Mucosa of stomach (tissue), 1 donor: ENCODE results near the gene MMP19.
A peak's percentile ranks its signal among the peaks of the same experiment; 100 is the strongest.
"Not testable (repeated sequence)": the region's sequence is repeated elsewhere in the genome, so short reads cannot be mapped to it uniquely, and the experiment has no call there.

Source experiments
- H3K27me3 ChIP-seq: one replicate; pipeline ENCODE4 v1.7.0; 2013; ENCODE audit warnings: mild to moderate bottlenecking, low read length; ENCODE audit not compliant: control insufficient read depth, insufficient read depth
- H3K36me3 ChIP-seq: one replicate; pipeline ENCODE4 v1.7.0; 2013; ENCODE audit warnings: low read length; ENCODE audit not compliant: control insufficient read depth, insufficient read depth
- H3K4me1 ChIP-seq: one replicate; pipeline ENCODE4 v1.7.0; 2013; ENCODE audit warnings: mild to moderate bottlenecking, low read length; ENCODE audit not compliant: control insufficient read depth, insufficient read depth
- H3K4me3 ChIP-seq: one replicate; pipeline ENCODE4 v1.7.0; 2013; ENCODE audit warnings: low read length
- H3K9ac ChIP-seq: one replicate; pipeline ENCODE4 v1.7.0; 2013; ENCODE audit warnings: mild to moderate bottlenecking, low read length, moderate library complexity
- H3K9me3 ChIP-seq: one replicate; pipeline ENCODE4 v1.7.0; 2013; ENCODE audit warnings: mild to moderate bottlenecking, low read length, moderate library complexity; ENCODE audit not compliant: control insufficient read depth
- donor health status: Pancreatic carcinoma.

MMP19 gene, protein sequence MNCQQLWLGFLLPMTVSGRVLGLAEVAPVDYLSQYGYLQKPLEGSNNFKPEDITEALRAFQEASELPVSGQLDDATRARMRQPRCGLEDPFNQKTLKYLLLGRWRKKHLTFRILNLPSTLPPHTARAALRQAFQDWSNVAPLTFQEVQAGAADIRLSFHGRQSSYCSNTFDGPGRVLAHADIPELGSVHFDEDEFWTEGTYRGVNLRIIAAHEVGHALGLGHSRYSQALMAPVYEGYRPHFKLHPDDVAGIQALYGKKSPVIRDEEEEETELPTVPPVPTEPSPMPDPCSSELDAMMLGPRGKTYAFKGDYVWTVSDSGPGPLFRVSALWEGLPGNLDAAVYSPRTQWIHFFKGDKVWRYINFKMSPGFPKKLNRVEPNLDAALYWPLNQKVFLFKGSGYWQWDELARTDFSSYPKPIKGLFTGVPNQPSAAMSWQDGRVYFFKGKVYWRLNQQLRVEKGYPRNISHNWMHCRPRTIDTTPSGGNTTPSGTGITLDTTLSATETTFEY

DNA sequence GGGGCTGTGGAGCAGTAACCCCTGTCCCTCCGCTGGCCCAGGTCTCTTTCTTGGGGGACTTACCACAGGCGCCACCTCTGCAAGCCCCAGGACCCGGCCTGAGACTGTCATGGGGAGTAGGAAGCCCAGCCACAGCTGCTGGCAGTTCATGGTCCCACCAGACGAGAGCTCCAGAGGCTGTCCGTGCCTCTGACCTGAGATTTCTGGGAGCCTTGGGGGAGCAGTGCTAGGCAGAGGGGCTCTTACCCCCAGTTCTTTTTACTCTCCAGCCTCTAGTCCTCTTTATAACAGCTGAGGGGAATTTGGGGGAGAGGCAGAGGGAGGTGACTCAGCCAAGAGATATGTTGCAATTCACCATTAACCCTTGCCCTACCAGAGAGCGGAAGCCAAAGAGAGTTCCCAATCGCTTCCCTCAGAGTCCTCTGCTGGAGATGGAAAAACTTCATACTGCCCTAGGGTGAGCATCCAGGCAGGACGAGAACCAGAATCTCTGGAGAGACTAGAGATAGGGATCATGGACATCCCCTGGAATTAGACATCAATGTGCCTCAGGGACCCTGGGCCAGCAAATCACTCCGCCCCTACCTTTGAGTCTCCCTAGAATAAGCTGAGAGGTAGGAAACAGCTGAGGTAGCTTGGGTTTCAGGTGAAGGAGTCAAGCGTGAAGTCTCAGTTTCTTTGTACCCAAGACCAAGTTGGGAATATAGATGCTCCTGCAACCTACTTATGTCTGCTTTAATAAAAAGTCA lies at the start of gene MMP19:
TSS of gene MMP19 (minus strand) at position 256 of the 749 bp plus-strand sequence. CDS start at position 150, 106 bp downstream.
- H3K4me1 ChIP-seq = no peaks in the 10 kb centered on the region
- H3K9ac ChIP-seq = peak within 1 kb of the TSS; percentile 64
- H3K27me3 ChIP-seq = no peaks in the 10 kb centered on the region
- no peaks in the 10 kb centered on the region for H3K36me3 ChIP-seq
- no peaks in the 10 kb centered on the region for H3K9me3 ChIP-seq
- H3K4me3 ChIP-seq = peak within 1 kb of the TSS; percentile 15

DNA sequence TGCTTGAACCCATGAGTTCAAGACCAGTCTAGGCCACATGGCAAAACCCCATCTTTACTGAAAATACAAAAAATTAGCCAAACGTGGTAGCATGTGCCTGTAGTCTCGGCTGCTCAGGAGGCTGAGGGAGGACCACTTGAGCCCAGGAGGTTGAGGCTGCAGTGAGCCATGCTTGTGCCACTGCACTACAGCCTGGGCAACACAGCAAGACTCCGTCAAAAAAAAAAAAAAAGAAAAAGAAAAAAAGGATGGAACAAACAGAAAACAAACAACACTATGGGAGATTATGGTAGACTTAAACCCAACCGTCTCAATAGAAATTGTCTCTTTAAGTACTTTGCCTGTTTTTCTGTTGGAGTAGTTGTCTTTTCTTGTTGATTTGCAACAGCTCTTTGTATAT lies 48.6 kb upstream of the MMP19 start:
- Histone ChIP-seq H3K4me1 (no peaks in the 10 kb centered on the region), H3K9me3 (no peaks in the 10 kb centered on the region), H3K36me3 (no peaks in the 10 kb centered on the region), H3K27me3 (no peaks in the 10 kb centered on the region), H3K9ac (no peak overlapping the region), H3K4me3 (no peak overlapping the region)

DNA sequence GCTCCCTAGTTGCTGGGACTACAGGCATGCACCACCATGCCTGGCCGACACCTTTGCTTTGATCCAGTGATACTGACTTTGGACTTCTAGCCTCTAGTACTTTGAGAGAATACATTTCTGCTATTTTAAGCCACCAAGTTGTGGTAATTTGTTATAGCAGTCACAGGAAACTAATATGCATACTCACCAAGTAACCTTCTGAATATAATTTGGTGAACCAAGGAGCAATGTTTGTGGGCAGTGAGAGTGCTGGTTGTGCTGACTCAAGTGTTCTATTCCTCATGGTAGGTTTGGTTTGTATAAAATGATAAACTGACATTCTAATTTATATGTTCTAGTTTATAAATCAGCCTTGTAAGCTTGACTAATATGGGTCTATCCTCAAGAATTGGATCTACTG lies 42.4 kb upstream of the MMP19 start:
- Histone ChIP-seq H3K36me3 (no peaks in the 10 kb centered on the region), H3K4me1 (no peaks in the 10 kb centered on the region)

GRCh38 chr12:55877824-55878223 lies 35.1 kb upstream of the MMP19 start:
- H3K36me3 ChIP-seq = no peaks in the 10 kb centered on the region
- no peak overlapping the region for H3K4me3 ChIP-seq
- H3K9ac ChIP-seq = no peak overlapping the region
- H3K4me1 ChIP-seq = no peaks in the 10 kb centered on the region
- no peaks in the 10 kb centered on the region for H3K9me3 ChIP-seq
- H3K27me3 ChIP-seq = no peaks in the 10 kb centered on the region

More for the DNA sequence above, 42.4 kb upstream of the MMP19 start:
- H3K27me3 ChIP-seq = no peaks in the 10 kb centered on the region
- no peak overlapping the region for H3K9ac ChIP-seq
- H3K9me3 ChIP-seq = no peaks in the 10 kb centered on the region
- H3K4me3 ChIP-seq = no peak overlapping the region

GRCh38 chr12:55875704-55876467 lies 33.1 kb upstream of the MMP19 start:
- H3K4me3 ChIP-seq = no peak overlapping the region
- no peaks in the 10 kb centered on the region for H3K36me3 ChIP-seq
- H3K27me3 ChIP-seq = no peaks in the 10 kb centered on the region
- H3K9ac ChIP-seq = no peak overlapping the region
- no peaks in the 10 kb centered on the region for H3K9me3 ChIP-seq
- no peaks in the 10 kb centered on the region for H3K4me1 ChIP-seq

- H3K9me3 ChIP-seq = no peaks in the 10 kb centered on the region
- H3K4me3 ChIP-seq = no peak overlapping the region
- H3K36me3 ChIP-seq = no peaks in the 10 kb centered on the region
- H3K9ac ChIP-seq = no peak overlapping the region
- H3K4me1 ChIP-seq = no peaks in the 10 kb centered on the region
- H3K27me3 ChIP-seq = no peaks in the 10 kb centered on the region
Measured at GRCh38 chr12:55874443-55874842, 31.7 kb upstream of the MMP19 start.

GRCh38 chr12:55866454-55867004 lies 23.8 kb upstream of the MMP19 start:
- not testable (repeated sequence) for H3K9ac ChIP-seq, H3K36me3 ChIP-seq, H3K9me3 ChIP-seq, H3K4me1 ChIP-seq, H3K27me3 ChIP-seq, H3K4me3 ChIP-seq

DNA sequence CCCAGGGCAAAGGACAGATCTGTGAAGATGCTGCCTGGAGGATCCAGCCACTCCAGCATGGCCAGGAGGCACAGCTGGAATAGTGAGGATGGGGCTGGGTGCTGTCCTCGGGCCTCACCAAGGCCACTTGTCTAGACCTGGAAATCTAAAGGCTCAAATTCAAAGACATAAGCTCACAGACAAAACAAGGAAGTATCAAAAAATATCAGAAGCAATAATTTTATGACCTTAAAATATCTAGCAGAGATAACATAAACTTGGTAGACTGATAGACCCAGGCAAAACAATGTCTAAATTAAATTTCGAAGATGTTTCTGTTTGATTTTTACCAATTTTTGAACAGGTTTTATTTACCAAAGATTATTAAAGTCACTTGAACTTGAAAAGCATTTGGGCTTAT lies 22.6 kb upstream of the MMP19 start:
- Histone ChIP-seq H3K4me3 (no peak overlapping the region), H3K36me3 (no peaks in the 10 kb centered on the region), H3K9me3 (no peaks in the 10 kb centered on the region), H3K27me3 (no peaks in the 10 kb centered on the region), H3K4me1 (no peaks in the 10 kb centered on the region), H3K9ac (no peak overlapping the region)

- H3K9me3 ChIP-seq, H3K36me3 ChIP-seq, H3K4me3 ChIP-seq, H3K9ac ChIP-seq, H3K27me3 ChIP-seq, H3K4me1 ChIP-seq: not testable (repeated sequence)
Measured at GRCh38 chr12:55862931-55863330, 20.2 kb upstream of the MMP19 start.

DNA sequence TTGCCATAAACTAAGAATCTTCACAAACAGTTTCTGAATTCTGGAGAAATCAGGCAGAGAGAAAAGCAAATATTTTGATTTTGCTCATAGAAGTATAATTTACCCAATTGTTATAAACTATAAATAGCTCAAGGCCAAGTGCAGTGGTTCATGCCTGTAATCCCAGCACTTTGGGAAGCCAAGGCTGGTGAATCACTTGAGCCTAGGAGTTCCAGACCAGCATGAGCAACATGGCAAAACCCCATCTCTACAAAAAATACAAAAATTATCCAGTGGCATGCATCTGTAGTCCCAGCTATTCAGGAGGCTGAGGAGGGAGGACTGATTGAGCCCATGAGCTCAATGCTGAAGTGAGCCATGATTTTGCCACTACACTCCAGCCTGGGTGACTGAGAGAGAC lies 19.6 kb upstream of the MMP19 start:
- Histone ChIP-seq H3K4me1 (no peaks in the 10 kb centered on the region), H3K9ac (no peak overlapping the region), H3K4me3 (no peak overlapping the region), H3K36me3 (no peaks in the 10 kb centered on the region), H3K9me3 (no peaks in the 10 kb centered on the region), H3K27me3 (no peaks in the 10 kb centered on the region)

DNA sequence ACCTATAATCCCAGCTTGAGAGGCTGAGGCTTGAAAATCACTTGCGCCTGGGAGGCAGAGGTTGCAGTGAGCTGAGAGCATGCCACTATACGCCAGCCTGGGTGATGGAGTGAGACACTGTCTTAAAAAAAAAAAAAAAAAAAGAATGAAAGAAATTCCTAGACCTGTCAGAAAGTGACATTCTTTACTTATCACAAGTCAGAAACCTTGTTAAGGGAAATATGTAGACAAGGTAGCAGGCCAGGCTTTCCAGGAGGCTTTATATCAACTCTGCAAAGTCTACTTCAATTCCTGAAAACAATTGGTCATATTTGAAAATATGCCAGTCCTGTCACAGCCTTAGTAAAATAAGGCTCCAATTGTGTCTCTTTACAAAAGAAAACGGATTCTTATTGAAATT lies 19.1 kb upstream of the MMP19 start:
- no peak overlapping the region for H3K9ac ChIP-seq
- H3K4me3 ChIP-seq = no peak overlapping the region
- H3K36me3 ChIP-seq = no peaks in the 10 kb centered on the region
- H3K27me3 ChIP-seq = no peaks in the 10 kb centered on the region
- H3K9me3 ChIP-seq = no peaks in the 10 kb centered on the region
- H3K4me1 ChIP-seq = no peaks in the 10 kb centered on the region
